H1 (cell line): Measurements from ENCODE around the gene MCM6. TPM values are rescaled to one million over a fixed set of nuclear protein-coding genes. Genes with fewer than 3 reads are reported as not detected.
A peak's percentile ranks its signal among the peaks of the same experiment; 100 is the strongest.

Source experiments
- CTCF ChIA-PET: fragments of 300-600 bp; sonication (Branson Sonifier 250); formaldehyde crosslinking; loops from one replicate; lab custom pipeline; 2021; ENCODE audit not compliant: partially characterized antibody; lab: Charles Lee
- POLR2A ChIA-PET: fragments of 300-600 bp; sonication (Branson Sonifier 250); formaldehyde crosslinking; loops from one replicate; lab custom pipeline; 2021; ENCODE audit warnings: inconsistent platforms; ENCODE audit not compliant: partially characterized antibody; lab: Charles Lee
- DNase-seq, 2 experiments: peaks; one replicate each; pipeline versions ENCODE4 v3.0.0 to v3.0.0-alpha.2; 2010 to 2022; ENCODE audit warnings: low spot score in 2 of 2, low read depth in 1 of 2, mixed read lengths in 1 of 2
- FAIRE-seq: peaks from 2 replicates; lab custom pipeline; 2011; peaks lifted over from hg19 to GRCh38; lab: Jason Lieb, UNC
- H2AFZ ChIP-seq: 2 replicates; pipeline ENCODE4 v1.8.1; 2012; ENCODE audit warnings: low read length, inconsistent platforms
- H2AK5ac ChIP-seq: 2 replicates; pipeline ENCODE4 v1.6.1; 2013; ENCODE audit warnings: low read depth, low read length
- H2BK120ac ChIP-seq: replicated peaks from 2 replicates; pipeline ENCODE3; 2013; ENCODE audit warnings: low read depth, low read length, inconsistent platforms
- H2BK12ac ChIP-seq: 2 replicates; pipeline ENCODE4 v1.6.1; 2013; ENCODE audit warnings: low read depth, low read length
- H2BK15ac ChIP-seq: 2 replicates; pipeline ENCODE4 v1.6.1; 2013; ENCODE audit warnings: low read length
- H2BK20ac ChIP-seq: 2 replicates; pipeline ENCODE4 v1.6.1; 2013; ENCODE audit warnings: low read length
- H2BK5ac ChIP-seq: 2 replicates; pipeline ENCODE4 v1.6.1; 2013; ENCODE audit warnings: low read depth, low read length
- H3K14ac ChIP-seq: 2 replicates; pipeline ENCODE4 v1.6.1; 2013; ENCODE audit warnings: inconsistent platforms; ENCODE audit not compliant: insufficient read length
- H3K18ac ChIP-seq: 2 replicates; pipeline ENCODE4 v1.6.1; 2013; ENCODE audit warnings: low read length; ENCODE audit errors: extremely low read depth
- H3K23ac ChIP-seq: 2 replicates; pipeline ENCODE4 v1.6.1; 2013; ENCODE audit warnings: inconsistent platforms; ENCODE audit not compliant: insufficient read length
- H3K23me2 ChIP-seq: 2 replicates; pipeline ENCODE4 v1.6.1; 2013; ENCODE audit warnings: low read depth, low read length
- H3K27ac ChIP-seq: 2 replicates; pipeline ENCODE4 v1.6.1; 2011; ENCODE audit warnings: low read depth, low read length, inconsistent platforms
- H3K27me3 ChIP-seq, 4 experiments: replicated peaks in 1 of 4; 1 replicate in 1 of 4; 2 replicates in 3 of 4; pipeline versions ENCODE4 v1.6.1 to v1.8.1; 2011 to 2013; ENCODE audit warnings: low read length in 3 of 4, mild to moderate bottlenecking in 3 of 4, inconsistent platforms in 2 of 4, mixed read lengths in 2 of 4, moderate library complexity in 1 of 4; ENCODE audit not compliant: control insufficient read depth in 3 of 4, insufficient read depth in 3 of 4; ENCODE audit errors: extremely low read depth in 1 of 4
- H3K36me3 ChIP-seq, 4 experiments: 2 replicates each; pipeline versions ENCODE4 v1.6.1 to v1.8.1; 2011 to 2013; ENCODE audit warnings: mild to moderate bottlenecking in 4 of 4, low read length in 3 of 4, moderate library complexity in 2 of 4, control low read depth in 1 of 4, inconsistent platforms in 1 of 4; ENCODE audit not compliant: insufficient read depth in 4 of 4, control insufficient read depth in 2 of 4
- H3K4ac ChIP-seq: replicated peaks from 2 replicates; pipeline ENCODE3; 2013; ENCODE audit warnings: low read length, low read depth, mixed read lengths, inconsistent platforms; ENCODE audit not compliant: insufficient read length
- H3K4me1 ChIP-seq, 4 experiments: replicated peaks in 1 of 4; 1 replicate in 1 of 4; 2 replicates in 3 of 4; pipeline versions ENCODE4 v1.6.1 to v1.8.1; 2011 to 2013; ENCODE audit warnings: low read length in 3 of 4, inconsistent platforms in 2 of 4, mixed read lengths in 1 of 4; ENCODE audit not compliant: insufficient read depth in 4 of 4, control insufficient read depth in 3 of 4
- H3K4me2 ChIP-seq, 2 experiments: 2 replicates each; pipeline versions ENCODE4 v1.6.1 to v1.8.1; 2011 to 2013; ENCODE audit warnings: low read depth in 2 of 2, low read length in 2 of 2, control low read depth in 1 of 2, inconsistent platforms in 1 of 2, mild to moderate bottlenecking in 1 of 2; ENCODE audit not compliant: insufficient read depth in 1 of 2
- H3K4me3 ChIP-seq, 4 experiments: fragments of 200-600, 300-600 bp in 1 of 4; sonication (generic), shearing (Covaris generic), sonication (Bioruptor Twin) in 1 of 4; 2 replicates each; pipeline versions ENCODE4 v1.5.1 to v1.8.1; 2011 to 2016; ENCODE audit warnings: low read length in 4 of 4, low read depth in 3 of 4, control low read depth in 2 of 4, inconsistent platforms in 2 of 4, mild to moderate bottlenecking in 2 of 4, mixed read lengths in 1 of 4, moderate library complexity in 1 of 4; ENCODE audit not compliant: insufficient read depth in 2 of 4; ENCODE audit errors: extremely low read depth in 1 of 4
- H3K56ac ChIP-seq: replicated peaks from 2 replicates; pipeline ENCODE3; 2013; ENCODE audit warnings: low read depth, mild to moderate bottlenecking, mixed read lengths, low read length, inconsistent platforms; ENCODE audit not compliant: insufficient read length
- H3K79me1 ChIP-seq: 2 replicates; pipeline ENCODE4 v1.6.1; 2013; ENCODE audit warnings: low read depth, low read length, control low read depth
- H3K79me2 ChIP-seq, 2 experiments: 2 replicates each; pipeline versions ENCODE4 v1.6.1 to v1.8.1; 2012 to 2013; ENCODE audit warnings: low read length in 2 of 2, mild to moderate bottlenecking in 2 of 2, inconsistent platforms in 1 of 2; ENCODE audit not compliant: insufficient read depth in 2 of 2, control insufficient read depth in 1 of 2
- H3K9ac ChIP-seq, 4 experiments: replicated peaks in 1 of 4; 1 replicate in 1 of 4; 2 replicates in 3 of 4; pipeline versions ENCODE4 v1.6.1 to v1.8.1; 2011 to 2013; ENCODE audit warnings: low read depth in 3 of 4, low read length in 3 of 4, control low read depth in 2 of 4, mild to moderate bottlenecking in 2 of 4, moderate library complexity in 2 of 4, inconsistent platforms in 1 of 4; ENCODE audit errors: extremely low read depth in 1 of 4
- H3K9me3 ChIP-seq, 2 experiments: 2 replicates each; pipeline versions ENCODE4 v1.6.1 to v1.8.1; 2012 to 2013; ENCODE audit warnings: mild to moderate bottlenecking in 2 of 2, moderate library complexity in 2 of 2, control low read depth in 1 of 2, inconsistent platforms in 1 of 2, low read depth in 1 of 2, low read length in 1 of 2, mixed read lengths in 1 of 2; ENCODE audit not compliant: insufficient read depth in 2 of 2
- H4K20me1 ChIP-seq, 2 experiments: replicated peaks in 1 of 2; 2 replicates each; pipeline versions ENCODE3 to v1.8.1; 2011 to 2013; ENCODE audit warnings: inconsistent platforms in 2 of 2, low read length in 2 of 2, mild to moderate bottlenecking in 1 of 2; ENCODE audit not compliant: insufficient read depth in 2 of 2, control insufficient read depth in 1 of 2
- H4K5ac ChIP-seq: 2 replicates; pipeline ENCODE4 v1.6.1; 2013; ENCODE audit warnings: low read length, low read depth, mixed read lengths, inconsistent platforms; ENCODE audit not compliant: insufficient read length
- H4K8ac ChIP-seq: 2 replicates; pipeline ENCODE4 v1.8.0; 2013; ENCODE audit warnings: mild to moderate bottlenecking, moderate library complexity, low read length, inconsistent platforms; ENCODE audit not compliant: insufficient read depth; ENCODE audit errors: extremely low read depth
- H4K91ac ChIP-seq: replicated peaks from 2 replicates; pipeline ENCODE3; 2013; ENCODE audit warnings: low read length, mixed read lengths, inconsistent platforms; ENCODE audit not compliant: insufficient read length
- BACH1 ChIP-seq: IDR thresholded peaks from 2 replicates; pipeline ENCODE4 v1.6.1; 2012; ENCODE audit warnings: low read length, improper control_type of control experiment
- CHD1 ChIP-seq: IDR thresholded peaks from 2 replicates; pipeline ENCODE4 v1.6.1; 2012; ENCODE audit warnings: low read depth, low read length, improper control_type of control experiment
- EGR1 ChIP-seq: IDR thresholded peaks from 2 replicates; pipeline ENCODE4 v1.6.1; 2011; ENCODE audit warnings: low read depth, low read length, borderline replicate concordance
- EZH2 ChIP-seq: fragments of 200-600 bp; sonication (generic); IDR thresholded peaks from 2 replicates; pipeline ENCODE4 v1.7.1; 2012; ENCODE audit warnings: low read depth, mild to moderate bottlenecking, moderate library complexity, low read length, inconsistent platforms; ENCODE audit not compliant: severe bottlenecking
- HDAC2 ChIP-seq, 2 experiments: fragments of 300-600 bp in 1 of 2; sonication (generic) in 1 of 2; IDR thresholded peaks; 2 replicates each; pipeline ENCODE4 v1.6.1; 2011 to 2012; ENCODE audit warnings: low read depth in 2 of 2, low read length in 2 of 2, mild to moderate bottlenecking in 2 of 2, moderate library complexity in 2 of 2, borderline replicate concordance in 1 of 2, inconsistent platforms in 1 of 2
- HDAC6 ChIP-seq: IDR thresholded peaks from one replicate; pipeline ENCODE4 v1.7.1; 2012; ENCODE audit warnings: low read depth, mild to moderate bottlenecking, inconsistent platforms, low read length, moderate library complexity
- MAFK ChIP-seq: IDR thresholded peaks from 2 replicates; pipeline ENCODE4 v1.6.1; 2012; ENCODE audit warnings: low read depth, mild to moderate bottlenecking, improper control_type of control experiment, low read length
- RXRA ChIP-seq: IDR thresholded peaks from 2 replicates; pipeline ENCODE4 v1.6.1; 2011; ENCODE audit warnings: low read depth, mild to moderate bottlenecking, low read length, moderate library complexity; ENCODE audit not compliant: insufficient read depth
- YY1 ChIP-seq: IDR thresholded peaks from 2 replicates; pipeline ENCODE4 v1.6.1; 2011; ENCODE audit warnings: low read depth, mild to moderate bottlenecking, low read length
- WGBS, 2 experiments: shearing (Covaris generic) in 1 of 2; methylation state at CpG; one replicate each; pipeline versions ENCODE4 v1.1.6 to v1.1.7; 2013 to 2015; ENCODE audit warnings: low lambda C conversion rate in 2 of 2, mixed read lengths in 2 of 2, inconsistent platforms in 1 of 2, low coverage in 1 of 2, missing lambda C conversion rate in 1 of 2; ENCODE audit not compliant: insufficient replicate concordance in 2 of 2, insufficient coverage in 1 of 2, insufficient read length in 1 of 2; ENCODE audit errors: extremely low coverage in 1 of 2, missing lambda C conversion rate in 1 of 2; 5-methylcytosine and 5-hydroxymethylcytosine counted together
- polyA plus RNA-seq, 7 experiments: library from polyadenylated mRNA; depleted of rRNA in 3 of 7; stranded (reverse) in 5 of 7; unstranded in 2 of 7; fragments of >200 nt in 5 of 7; fragments of 200-250 nt in 2 of 7; gene quantifications; 1 replicate in 5 of 7; 2 replicates in 1 of 7; 4 replicates in 1 of 7; pipeline versions ENCODE4 v1.2.1 to v1.2.3, GENCODE V29; 2011 to 2013; ENCODE audit warnings: missing spikeins in 2 of 7, mixed read lengths in 2 of 7
- total RNA-seq: library from RNA; stranded (reverse); fragmentation: NEBNext Ultra II Directional; extraction: Animal tissue kit (Norgen Biotek cat#: 25700); gene quantifications from 2 replicates; pipeline ENCODE4 v1.2.1, GENCODE V29; 2021

Gene MCM6
- total and polyA plus RNA-seq, 2 of the 8 experiments (the other 6 are each of a cell fraction or from before 2014, with no cell fraction given), result 60.2 to 134 TPM

GRCh38 chr2:135825131-135825530 is 51.1 kb downstream of the MCM6 start:
- Histone ChIP-seq H3K36me3 (no peaks in the 10 kb centered on the region), H2AFZ (0 out of 2 replicates have a peak overlapping the region, but pooled peaks have one; percentile 52), H3K56ac (no peak overlapping the region), H3K4me1 (no peaks in the 10 kb centered on the region), H3K18ac (no peak overlapping the region), H3K23me2 (no peaks in the 10 kb centered on the region), H2AK5ac (no peak overlapping the region), H3K9ac (no peak overlapping the region), H3K4me2 (no peak overlapping the region), H3K27me3 (no peaks in the 10 kb centered on the region), H4K5ac (no peak overlapping the region), H4K20me1 (no peaks in the 10 kb centered on the region), H3K9me3 (no peaks in the 10 kb centered on the region), H2BK120ac (no peak overlapping the region), H3K27ac (no peak overlapping the region), H2BK15ac (no peak overlapping the region), H3K79me2 (no peaks in the 10 kb centered on the region), H3K4ac (no peak overlapping the region), H3K79me1 (no peaks in the 10 kb centered on the region; the same call in 1 of the 2 replicates), H3K14ac (no peak overlapping the region), H3K23ac (no peak overlapping the region), H4K91ac (no peak overlapping the region), H2BK20ac (no peak overlapping the region), H2BK5ac (no peak overlapping the region), H3K4me3 (no peak overlapping the region), H4K8ac (no peak overlapping the region), H2BK12ac (no peak overlapping the region)
- CTCF ChIA-PET, result interaction anchor here (0.7 to 5.6 kb wide), 6 partner anchors 9 to 89 kb away, joined by 3 to 24 read pairs (median 4); no protein-coding TSS in a partner anchor
- DNase-seq, result no peak
- POLR2A ChIA-PET, result interaction anchor here (0.9 to 1.8 kb wide), 3 partner anchors 9 to 51 kb away, joined by 3 to 5 read pairs (median 3); partner anchors contain the start of gene MCM6
- WGBS, 2 experiments, result 90% methylated on average over 9 of the region's 9 CpGs; no CpG with 5 or more reads in 1 of the 2 experiments
- no peak for FAIRE-seq
- TF ChIP-seq EZH2 (no peak), HDAC2 (IDR thresholded peaks at IDR 0.05; ENCODE audit: borderline replicate concordance in 1 of 2, low read depth in 2 of 2, low read length in 2 of 2) (no peak), BACH1 (no peak), EGR1 (no peak), CHD1 (no peak), MAFK (no peak), RXRA (no peak), HDAC6 (no peak), YY1 (no peak)
